Neutrophil (primary cell): Measurements from ENCODE around the gene PRDM11.
"Not testable (repeated sequence)": the region's sequence is repeated elsewhere in the genome, so short reads cannot be mapped to it uniquely, and the experiment has no call there.

Experiments
- H3K27ac ChIP-seq: fragments of 200-600 bp; sonication (generic); 2 replicates; pipeline ENCODE4 v1.5.1; 2016; ENCODE audit warnings: mild to moderate bottlenecking, moderate library complexity
- H3K27me3 ChIP-seq: fragments of 200-600 bp; sonication (generic); 2 replicates; pipeline ENCODE4 v1.6.0; 2016; ENCODE audit warnings: mild to moderate bottlenecking
- H3K36me3 ChIP-seq: fragments of 200-600 bp; sonication (generic); 2 replicates; pipeline ENCODE4 v1.5.1; 2017
- H3K4me1 ChIP-seq, 2 experiments: fragments of 200-600 bp in 1 of 2; sonication (generic) in 1 of 2; 1 replicate in 1 of 2; 2 replicates in 1 of 2; pipeline versions ENCODE4 v1.5.1 to v1.6.1; 2013 to 2016; ENCODE audit warnings: low read depth in 1 of 2, low read length in 1 of 2, mild to moderate bottlenecking in 1 of 2, moderate library complexity in 1 of 2; ENCODE audit not compliant: control insufficient read depth in 1 of 2, insufficient read depth in 1 of 2
- H3K4me3 ChIP-seq, 2 experiments: fragments of 200-600 bp in 1 of 2; sonication (generic) in 1 of 2; 1 replicate in 1 of 2; 2 replicates in 1 of 2; pipeline ENCODE4 v1.5.1; 2013 to 2016; ENCODE audit warnings: low read depth in 1 of 2, low read length in 1 of 2, mild to moderate bottlenecking in 1 of 2, moderate library complexity in 1 of 2
- H3K9me3 ChIP-seq: fragments of 200-600 bp; sonication (generic); 2 replicates; pipeline ENCODE4 v1.5.1; 2016
- TF ChIP-seq, protein P1 (sequence below): fragments of 200-600 bp; sonication (generic); IDR thresholded peaks from 2 replicates; pipeline ENCODE4 v1.5.1; 2016; ENCODE audit warnings: antibody characterized with exemption

The PRDM11 gene

DNA sequence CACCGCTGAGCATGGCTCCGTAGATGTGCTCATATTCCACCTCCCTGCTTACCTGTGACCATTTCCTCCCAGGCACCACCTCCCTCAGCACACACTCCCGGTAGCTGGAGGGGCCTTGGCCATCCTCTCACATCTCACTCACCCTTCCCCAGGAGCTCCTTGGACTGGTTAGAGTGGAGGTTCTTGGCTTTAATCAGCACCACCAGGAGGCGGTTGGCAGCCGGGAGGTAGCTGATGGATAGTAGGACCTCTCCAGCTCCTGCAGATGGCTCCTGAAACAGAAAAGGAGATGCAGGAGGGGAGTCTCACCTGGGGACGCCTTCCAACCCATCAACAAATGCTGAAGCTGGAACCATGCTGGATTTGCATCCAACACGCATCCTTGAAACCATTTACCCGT is 99.8 kb downstream of the PRDM11 start:
- Histone ChIP-seq H3K27me3 (peaks cover 7% of the 10 kb centered on the region), H3K9me3 (no peaks in the 10 kb centered on the region), H3K4me3 (no peak overlapping the region), H3K36me3 (no peaks in the 10 kb centered on the region), H3K4me1 (no peaks in the 10 kb centered on the region), H3K27ac (no peak overlapping the region)
- TF ChIP-seq, protein P1, sequence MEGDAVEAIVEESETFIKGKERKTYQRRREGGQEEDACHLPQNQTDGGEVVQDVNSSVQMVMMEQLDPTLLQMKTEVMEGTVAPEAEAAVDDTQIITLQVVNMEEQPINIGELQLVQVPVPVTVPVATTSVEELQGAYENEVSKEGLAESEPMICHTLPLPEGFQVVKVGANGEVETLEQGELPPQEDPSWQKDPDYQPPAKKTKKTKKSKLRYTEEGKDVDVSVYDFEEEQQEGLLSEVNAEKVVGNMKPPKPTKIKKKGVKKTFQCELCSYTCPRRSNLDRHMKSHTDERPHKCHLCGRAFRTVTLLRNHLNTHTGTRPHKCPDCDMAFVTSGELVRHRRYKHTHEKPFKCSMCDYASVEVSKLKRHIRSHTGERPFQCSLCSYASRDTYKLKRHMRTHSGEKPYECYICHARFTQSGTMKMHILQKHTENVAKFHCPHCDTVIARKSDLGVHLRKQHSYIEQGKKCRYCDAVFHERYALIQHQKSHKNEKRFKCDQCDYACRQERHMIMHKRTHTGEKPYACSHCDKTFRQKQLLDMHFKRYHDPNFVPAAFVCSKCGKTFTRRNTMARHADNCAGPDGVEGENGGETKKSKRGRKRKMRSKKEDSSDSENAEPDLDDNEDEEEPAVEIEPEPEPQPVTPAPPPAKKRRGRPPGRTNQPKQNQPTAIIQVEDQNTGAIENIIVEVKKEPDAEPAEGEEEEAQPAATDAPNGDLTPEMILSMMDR: no peak

DNA sequence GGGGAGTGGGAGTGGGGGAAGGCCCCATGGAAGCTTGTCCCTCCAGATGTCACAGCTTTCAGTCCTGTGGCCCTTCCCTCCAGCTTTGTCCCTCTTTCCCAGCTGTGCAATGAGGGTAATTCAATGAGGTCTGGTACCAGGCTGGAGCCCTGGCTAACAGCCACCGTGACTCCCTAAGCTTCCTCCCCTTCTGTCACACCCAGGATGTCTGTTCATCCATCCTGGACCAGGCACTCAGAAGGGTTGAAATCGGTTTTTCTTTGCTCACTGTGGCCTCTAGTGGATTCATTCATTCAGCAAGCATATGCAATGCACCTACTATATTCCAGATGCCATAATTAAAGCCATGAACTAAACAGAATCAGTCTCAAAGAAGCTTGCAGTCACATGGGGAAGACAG is 101.0 kb downstream of the PRDM11 start:
- Histone ChIP-seq H3K27ac (no peak overlapping the region), H3K4me3 (no peak overlapping the region), H3K36me3 (no peaks in the 10 kb centered on the region), H3K4me1 (no peaks in the 10 kb centered on the region), H3K27me3 (peaks cover 7% of the 10 kb centered on the region), H3K9me3 (no peaks in the 10 kb centered on the region)
- TF ChIP-seq, protein P1: no peak

DNA sequence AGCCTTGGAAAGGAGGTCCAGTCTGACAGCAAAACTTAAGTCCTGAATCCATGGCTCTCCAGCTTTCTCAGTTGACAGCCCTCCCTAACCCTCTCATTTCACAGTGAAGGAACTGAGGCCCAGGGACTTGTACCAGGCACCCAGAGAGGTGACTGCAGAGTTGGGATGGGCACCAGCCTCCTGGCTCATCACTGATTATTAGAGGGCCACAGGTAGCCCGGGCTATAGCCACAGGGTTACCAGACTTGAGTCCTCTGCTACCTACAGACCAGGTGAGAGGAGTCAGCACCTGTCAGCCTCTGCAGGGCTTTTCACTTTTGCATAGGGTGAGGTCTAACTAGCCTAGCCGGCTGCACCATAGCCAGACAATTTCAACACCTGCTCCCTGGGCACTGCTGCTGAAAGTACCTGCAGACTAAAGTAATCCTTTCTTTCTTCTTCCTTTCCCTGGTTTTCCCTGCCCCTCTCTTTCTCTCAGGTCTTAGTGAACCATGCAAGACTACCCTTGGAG is 102.1 kb downstream of the PRDM11 start:
- no peaks in the 10 kb centered on the region for H3K9me3 ChIP-seq
- no peak overlapping the region for H3K27ac ChIP-seq
- H3K4me3 ChIP-seq: no peak overlapping the region
- H3K27me3 ChIP-seq: peaks cover 7% of the 10 kb centered on the region
- no peaks in the 10 kb centered on the region for H3K36me3 ChIP-seq
- H3K4me1 ChIP-seq: no peaks in the 10 kb centered on the region
- TF ChIP-seq, protein P1: no peak

DNA sequence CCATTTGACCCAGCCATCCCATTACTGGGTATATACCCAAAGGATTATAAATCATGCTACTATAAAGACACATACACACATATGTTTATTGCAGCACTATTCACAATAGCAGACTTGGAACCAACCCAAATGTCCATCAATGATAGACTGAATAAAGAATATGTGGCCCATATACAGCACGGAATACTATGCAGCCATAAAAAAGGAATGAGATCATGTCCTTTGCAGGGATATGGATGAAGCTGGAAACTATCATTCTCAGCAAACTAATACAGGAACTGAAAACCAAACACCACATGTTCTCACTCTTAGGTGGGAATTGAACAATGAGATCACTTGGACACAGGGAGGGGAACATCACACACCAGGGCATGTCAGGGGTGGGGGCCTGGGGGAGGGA is 102.9 kb downstream of the PRDM11 start:
- H3K27me3 ChIP-seq: not testable (repeated sequence)

DNA sequence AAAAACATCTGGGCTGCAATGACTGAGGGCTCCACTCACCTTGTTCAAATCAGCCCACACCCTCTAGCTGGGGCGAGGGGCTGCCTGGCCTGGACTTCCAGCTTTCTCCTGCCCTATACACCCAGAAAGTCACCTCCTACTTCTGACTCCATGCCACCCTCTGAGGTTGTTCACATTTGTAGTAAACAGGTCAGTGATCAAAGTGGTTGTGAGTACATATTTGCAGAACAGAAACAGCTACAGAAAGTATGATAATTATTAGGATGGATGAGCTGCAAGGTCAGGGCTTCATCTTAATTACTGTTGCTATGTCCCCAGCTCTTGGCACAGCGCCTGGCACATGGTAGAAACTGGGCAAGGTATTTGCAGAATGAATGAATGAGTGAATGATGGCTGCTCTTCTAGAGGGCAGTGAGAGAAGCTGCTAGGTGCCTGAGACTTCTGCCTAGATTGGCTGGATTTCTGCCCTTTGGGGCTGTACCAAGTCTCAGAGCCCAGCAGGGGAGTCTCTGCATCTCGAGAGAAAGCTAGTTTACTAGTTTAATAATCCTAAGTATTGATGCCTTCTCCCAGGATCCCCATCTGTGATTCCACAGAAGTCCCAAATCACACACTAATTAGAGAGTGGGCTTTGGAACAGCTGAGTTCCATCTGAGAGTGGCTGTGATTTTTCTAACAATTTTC is 103.7 kb downstream of the PRDM11 start:
- H3K27me3 ChIP-seq: peaks cover 7% of the 10 kb centered on the region
- H3K4me1 ChIP-seq: no peaks in the 10 kb centered on the region
- TF ChIP-seq, protein P1: no peak
- no peaks in the 10 kb centered on the region for H3K9me3 ChIP-seq
- no peak overlapping the region for H3K4me3 ChIP-seq
- H3K36me3 ChIP-seq: no peaks in the 10 kb centered on the region
- H3K27ac ChIP-seq: no peak overlapping the region

More for the DNA sequence above, 102.9 kb downstream of the PRDM11 start:
- H3K27ac ChIP-seq, H3K4me3 ChIP-seq, H3K36me3 ChIP-seq, H3K9me3 ChIP-seq, H3K4me1 ChIP-seq: not testable (repeated sequence)

DNA sequence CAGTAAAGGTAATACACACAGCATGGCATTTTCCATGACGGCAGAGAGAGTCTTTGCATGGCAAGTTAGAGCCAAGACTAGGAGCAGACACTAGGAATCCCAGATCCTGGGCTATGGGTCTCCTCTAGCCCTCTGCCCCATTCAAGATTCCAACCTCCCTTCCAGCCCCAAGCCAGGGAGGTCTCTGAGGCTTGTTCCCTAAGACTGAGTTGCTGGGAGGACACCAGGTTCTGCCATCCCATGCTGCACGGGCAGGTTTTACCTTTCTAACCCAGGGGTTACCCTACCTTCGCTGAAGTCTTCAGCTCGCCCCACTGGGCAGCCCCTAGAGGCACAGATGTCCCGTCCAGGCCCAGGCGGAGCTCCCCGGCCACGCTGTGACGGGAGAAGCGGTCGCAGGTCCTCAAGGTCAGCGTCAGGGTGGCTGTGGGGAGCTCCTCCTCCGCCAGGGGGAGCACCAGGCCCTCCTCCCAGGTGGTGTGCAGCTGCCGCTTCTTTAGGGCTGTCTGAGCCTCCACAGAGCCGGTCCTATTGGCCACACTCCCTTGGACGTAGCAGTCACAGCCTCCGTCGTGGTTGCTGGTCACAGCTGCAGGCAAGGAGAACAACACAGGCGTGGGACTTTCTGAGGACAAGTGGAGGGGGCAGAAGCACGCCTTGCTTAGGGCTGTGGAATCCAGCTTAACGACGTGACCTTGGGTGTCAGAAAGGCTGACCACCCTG is 105.9 kb downstream of the PRDM11 start:
- Histone ChIP-seq H3K36me3 (no peaks in the 10 kb centered on the region), H3K4me1 (no peaks in the 10 kb centered on the region), H3K27me3 (peaks cover 12% of the 10 kb centered on the region), H3K27ac (no peak overlapping the region), H3K9me3 (no peaks in the 10 kb centered on the region), H3K4me3 (no peak overlapping the region)
- TF ChIP-seq, protein P1: no peak
